ENCODE data around the gene CEBPA. TPM values are rescaled to one million over a fixed set of nuclear protein-coding genes. Genes with fewer than 3 reads are reported as not detected.

Gene CEBPA
- total and polyA plus RNA-seq, 10 of the 15 experiments (the other 5 are each of a cell fraction or from before 2014, with no cell fraction given) = 0.04 to 0.36 (median 0.13) TPM; not detected in 4

DNA sequence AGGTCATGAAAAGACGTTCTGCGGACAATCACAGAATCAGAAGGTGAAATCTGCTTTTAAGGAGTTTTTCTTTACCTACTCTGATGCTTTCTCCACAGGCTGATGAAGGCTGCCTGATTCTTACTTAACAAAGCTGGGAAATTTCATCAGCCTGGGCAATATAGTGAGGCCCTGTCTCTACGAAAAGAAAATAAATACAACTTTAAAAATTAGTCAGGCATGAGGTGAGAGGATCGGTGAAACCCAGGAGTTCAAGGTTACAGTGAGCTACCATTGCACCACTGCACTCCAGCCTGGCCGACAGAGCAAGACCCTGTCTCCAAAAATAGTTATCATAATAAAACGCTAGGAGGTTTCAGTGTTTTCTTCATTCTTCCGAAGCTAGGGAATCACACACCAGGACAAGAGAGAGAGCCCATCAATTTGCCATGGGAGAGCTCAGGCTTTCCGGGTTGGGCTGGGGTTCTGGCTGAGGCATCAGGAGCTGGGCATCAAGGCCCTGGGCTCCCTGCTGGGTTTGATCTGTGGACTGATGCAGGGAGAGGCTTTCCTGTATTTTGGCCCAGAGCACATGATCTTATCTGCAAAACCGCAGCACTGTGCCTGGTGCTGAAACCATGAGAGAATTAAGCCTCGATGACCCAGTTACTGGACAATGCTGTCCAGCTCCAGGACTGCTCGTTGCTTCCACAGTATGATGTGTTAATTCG, 46.1 kb upstream of the CEBPA start:
- no peak overlapping the region for H3K4me3 ChIP-seq
- H3K4me2 ChIP-seq (ENCODE audit: control insufficient read depth, insufficient read depth) = no peak overlapping the region
- no peaks in the 10 kb centered on the region for H4K20me1 ChIP-seq (ENCODE audit: control insufficient read depth, insufficient read depth)
- in situ Hi-C loops (cut with MboI) (no loop called here), intact Hi-C loops (cut with micrococcal nuclease; ENCODE audit: unreplicated experiment) (no loop called here)
- no peaks in the 10 kb centered on the region for H3K27me3 ChIP-seq (replicated peaks in 1 of 2; ENCODE audit: control insufficient read depth in 2 of 2, insufficient read depth in 2 of 2, low read length in 1 of 2)
- FAIRE-seq (no peak), ATAC-seq (no peak), DNase-seq (ENCODE audit: low read depth, low spot score) (no peak)
- H3K27ac ChIP-seq (ENCODE audit: control insufficient read depth, insufficient read depth) = no peak overlapping the region
- no peaks in the 10 kb centered on the region for H3K4me1 ChIP-seq (ENCODE audit: control insufficient read depth, insufficient read depth, low read length)
- BruUV-seq (replicated peaks) = no TSS peak
- ChIA-PET CTCF (interaction anchor here (0.8 kb wide), 1 partner anchor 28 kb away, joined by 3 read pairs; no protein-coding TSS in a partner anchor), SMC1A (ENCODE audit: uncharacterized antibody, unreplicated experiment) (no interaction called here), RAD21 (ENCODE audit: unreplicated experiment) (no interaction called here), POLR2A (no interaction called here)
- no peak overlapping the region for H3K9ac ChIP-seq (ENCODE audit: control insufficient read depth, insufficient read depth, low read length)
- no peak for TF ChIP-seq IRF4 (IDR thresholded peaks at IDR 0.05; ENCODE audit: low read depth, low read length)
- TF ChIP-seq POLR2AphosphoS2 (IDR thresholded peaks at IDR 0.05; ENCODE audit: low read depth, low read length) = no peak
- no peak for TF ChIP-seq SREBF1 (IDR thresholded peaks at IDR 0.05; ENCODE audit: low read length)
- TF ChIP-seq, protein P1, sequence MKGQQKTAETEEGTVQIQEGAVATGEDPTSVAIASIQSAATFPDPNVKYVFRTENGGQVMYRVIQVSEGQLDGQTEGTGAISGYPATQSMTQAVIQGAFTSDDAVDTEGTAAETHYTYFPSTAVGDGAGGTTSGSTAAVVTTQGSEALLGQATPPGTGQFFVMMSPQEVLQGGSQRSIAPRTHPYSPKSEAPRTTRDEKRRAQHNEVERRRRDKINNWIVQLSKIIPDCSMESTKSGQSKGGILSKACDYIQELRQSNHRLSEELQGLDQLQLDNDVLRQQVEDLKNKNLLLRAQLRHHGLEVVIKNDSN (IDR thresholded peaks at IDR 0.05; ENCODE audit: borderline replicate concordance, extremely low read length, insufficient read depth, low read depth, low read length) = no peak
- H3K79me2 ChIP-seq (ENCODE audit: control insufficient read depth, insufficient read depth, low read length) = no peaks in the 10 kb centered on the region
- H3K9me3 ChIP-seq (replicated peaks; ENCODE audit: control insufficient read depth, insufficient read depth, low read length) = no peaks in the 10 kb centered on the region
- H2AFZ ChIP-seq (ENCODE audit: control insufficient read depth, low read depth, low read length) = no peak overlapping the region
- no peaks in the 10 kb centered on the region for H3K36me3 ChIP-seq (ENCODE audit: control insufficient read depth in 2 of 2, insufficient read depth in 2 of 2, low read length in 1 of 2)
- 39% methylated on average over 12 of the region's 12 CpGs for WGBS (ENCODE audit: insufficient coverage, insufficient replicate concordance, low lambda C conversion rate, missing lambda C conversion rate)

DNA sequence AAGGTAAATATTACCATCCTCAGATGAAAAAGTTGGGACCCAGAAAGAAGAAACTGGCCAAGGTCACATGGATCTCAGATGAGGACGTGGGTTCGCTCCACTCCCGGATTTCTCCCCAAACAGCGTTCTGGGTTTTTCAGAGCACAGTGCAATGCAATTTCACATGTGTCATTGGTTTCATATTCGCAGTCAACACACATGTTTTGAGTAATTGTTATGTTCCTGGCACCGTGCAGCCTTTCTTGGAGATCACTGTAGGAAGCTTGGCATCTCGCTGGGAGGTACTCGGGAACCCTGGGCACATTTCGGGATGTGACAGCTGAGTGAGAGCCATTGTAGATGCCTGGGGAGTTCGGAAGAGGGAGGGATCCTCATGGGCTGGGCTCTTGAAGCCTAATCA, 45.0 kb upstream of the CEBPA start:
- ChIA-PET SMC1A (ENCODE audit: uncharacterized antibody, unreplicated experiment) (no interaction called here), CTCF (no interaction called here), POLR2A (no interaction called here), RAD21 (ENCODE audit: unreplicated experiment) (no interaction called here)
- no peak overlapping the region for H3K9ac ChIP-seq (ENCODE audit: control insufficient read depth, insufficient read depth, low read length)
- H2AFZ ChIP-seq (ENCODE audit: control insufficient read depth, low read depth, low read length) = no peak overlapping the region
- intact Hi-C loops (cut with micrococcal nuclease; ENCODE audit: unreplicated experiment) = no loop called here
- H3K4me2 ChIP-seq (ENCODE audit: control insufficient read depth, insufficient read depth) = no peak overlapping the region
- in situ Hi-C loops (cut with MboI) = no loop called here
- FAIRE-seq (no peak), ATAC-seq (no peak), DNase-seq (ENCODE audit: low read depth, low spot score) (no peak)
- no peak overlapping the region for H3K4me3 ChIP-seq
- no TSS peak for BruUV-seq (replicated peaks)
- H3K27ac ChIP-seq (ENCODE audit: control insufficient read depth, insufficient read depth) = no peak overlapping the region
- no peaks in the 10 kb centered on the region for H4K20me1 ChIP-seq (ENCODE audit: control insufficient read depth, insufficient read depth)
- H3K9me3 ChIP-seq (replicated peaks; ENCODE audit: control insufficient read depth, insufficient read depth, low read length) = no peaks in the 10 kb centered on the region
- H3K36me3 ChIP-seq (ENCODE audit: control insufficient read depth in 2 of 2, insufficient read depth in 2 of 2, low read length in 1 of 2) = no peaks in the 10 kb centered on the region
- H3K4me1 ChIP-seq (ENCODE audit: control insufficient read depth, insufficient read depth, low read length) = no peaks in the 10 kb centered on the region
- H3K79me2 ChIP-seq (ENCODE audit: control insufficient read depth, insufficient read depth, low read length) = no peaks in the 10 kb centered on the region
- 35% methylated on average over 10 of the region's 10 CpGs for WGBS (ENCODE audit: insufficient coverage, insufficient replicate concordance, low lambda C conversion rate, missing lambda C conversion rate)
- H3K27me3 ChIP-seq (replicated peaks in 1 of 2; ENCODE audit: control insufficient read depth in 2 of 2, insufficient read depth in 2 of 2, low read length in 1 of 2) = no peaks in the 10 kb centered on the region
- TF ChIP-seq SMAD1 (IDR thresholded peaks at IDR 0.05; ENCODE audit: low read depth, partially characterized antibody) = no peak
- no peak for TF ChIP-seq TARDBP (IDR thresholded peaks at IDR 0.05; ENCODE audit: borderline replicate concordance)
- TF ChIP-seq MXI1 (IDR thresholded peaks at IDR 0.05; ENCODE audit: low read depth, low read length) = no peak
- no peak for TF ChIP-seq MYB (IDR thresholded peaks at IDR 0.05; ENCODE audit: borderline replicate concordance, low read depth, low read length)
- no peak for TF ChIP-seq JUNB (IDR thresholded peaks at IDR 0.05)
- TF ChIP-seq NFIC (IDR thresholded peaks at IDR 0.05; ENCODE audit: low read depth, low read length) = no peak
- TF ChIP-seq, protein P2, sequence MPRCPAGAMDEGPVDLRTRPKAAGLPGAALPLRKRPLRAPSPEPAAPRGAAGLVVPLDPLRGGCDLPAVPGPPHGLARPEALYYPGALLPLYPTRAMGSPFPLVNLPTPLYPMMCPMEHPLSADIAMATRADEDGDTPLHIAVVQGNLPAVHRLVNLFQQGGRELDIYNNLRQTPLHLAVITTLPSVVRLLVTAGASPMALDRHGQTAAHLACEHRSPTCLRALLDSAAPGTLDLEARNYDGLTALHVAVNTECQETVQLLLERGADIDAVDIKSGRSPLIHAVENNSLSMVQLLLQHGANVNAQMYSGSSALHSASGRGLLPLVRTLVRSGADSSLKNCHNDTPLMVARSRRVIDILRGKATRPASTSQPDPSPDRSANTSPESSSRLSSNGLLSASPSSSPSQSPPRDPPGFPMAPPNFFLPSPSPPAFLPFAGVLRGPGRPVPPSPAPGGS (IDR thresholded peaks at IDR 0.05; ENCODE audit: borderline replicate concordance, insufficient read depth, low read depth, low read length, poor library complexity, severe bottlenecking) = no peak
- TF ChIP-seq CHD4 (IDR thresholded peaks at IDR 0.05) = no peak

All from GM12878 (cell line).